ENCODE measurements around the gene GALNT18.
"Not testable (repeated sequence)": the region's sequence is repeated elsewhere in the genome, so short reads cannot be mapped to it uniquely, and the experiment has no call there.

Gene GALNT18

GRCh38 chr11:11380883-11381282, 240.9 kb downstream of the GALNT18 start:
- DNase-seq (ENCODE audit: low spot score): no peak

DNA sequence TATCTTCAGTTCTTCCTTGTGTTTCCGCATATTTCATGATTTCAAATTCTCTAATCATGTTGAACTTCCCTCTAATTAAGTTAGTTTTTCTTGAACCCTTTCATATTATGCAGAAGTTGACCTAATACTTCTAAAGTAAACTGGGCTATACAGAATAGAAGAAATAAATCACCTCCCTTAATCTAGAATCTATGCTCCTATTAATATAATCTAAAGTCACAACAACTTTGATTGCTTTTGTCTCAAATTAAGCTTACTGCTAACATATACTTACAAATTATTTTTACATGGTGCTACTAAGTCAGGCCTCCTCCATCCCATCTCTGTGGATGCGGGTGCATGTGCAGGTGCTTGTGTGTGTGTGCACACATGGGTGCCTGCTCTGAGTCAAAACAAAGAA, 241.5 kb downstream of the GALNT18 start:
- DNase-seq (ENCODE audit: low spot score): no peak

- no peak for DNase-seq (ENCODE audit: low spot score)
Observed at GRCh38 chr11:11379661-11380060, 242.1 kb downstream of the GALNT18 start.

- DNase-seq (ENCODE audit: low spot score): no peak
Observed at GRCh38 chr11:11378184-11378940, 243.4 kb downstream of the GALNT18 start.

- DNase-seq (ENCODE audit: low spot score): no peak
Observed at GRCh38 chr11:11374358-11375148, 247.3 kb downstream of the GALNT18 start.

DNA sequence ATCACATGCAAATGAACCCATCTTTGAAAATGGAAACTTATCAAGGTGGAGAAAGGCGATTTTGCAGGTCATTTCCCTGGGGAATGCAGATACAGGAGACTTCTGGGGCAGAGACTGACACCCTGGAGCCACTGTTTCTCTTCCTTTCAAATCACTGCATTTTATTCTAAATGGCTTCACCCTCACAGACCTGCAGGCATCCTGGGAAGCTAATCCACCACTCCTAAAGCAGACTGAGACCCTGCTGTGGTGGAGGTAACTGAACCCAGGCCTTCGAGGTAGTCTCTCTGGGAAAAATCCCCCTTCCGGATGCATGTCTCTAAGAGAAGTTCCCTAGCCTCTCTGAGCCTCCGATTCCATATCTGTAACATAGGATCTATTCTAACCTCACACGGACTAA, 247.9 kb downstream of the GALNT18 start:
- DNase-seq (ENCODE audit: low spot score): no peak

- DNase-seq (ENCODE audit: low spot score): no peak
Observed at GRCh38 chr11:11372461-11372860, 249.3 kb downstream of the GALNT18 start.

GRCh38 chr11:11370962-11371303, 250.9 kb downstream of the GALNT18 start:
- no peak for DNase-seq (ENCODE audit: low spot score)

DNA sequence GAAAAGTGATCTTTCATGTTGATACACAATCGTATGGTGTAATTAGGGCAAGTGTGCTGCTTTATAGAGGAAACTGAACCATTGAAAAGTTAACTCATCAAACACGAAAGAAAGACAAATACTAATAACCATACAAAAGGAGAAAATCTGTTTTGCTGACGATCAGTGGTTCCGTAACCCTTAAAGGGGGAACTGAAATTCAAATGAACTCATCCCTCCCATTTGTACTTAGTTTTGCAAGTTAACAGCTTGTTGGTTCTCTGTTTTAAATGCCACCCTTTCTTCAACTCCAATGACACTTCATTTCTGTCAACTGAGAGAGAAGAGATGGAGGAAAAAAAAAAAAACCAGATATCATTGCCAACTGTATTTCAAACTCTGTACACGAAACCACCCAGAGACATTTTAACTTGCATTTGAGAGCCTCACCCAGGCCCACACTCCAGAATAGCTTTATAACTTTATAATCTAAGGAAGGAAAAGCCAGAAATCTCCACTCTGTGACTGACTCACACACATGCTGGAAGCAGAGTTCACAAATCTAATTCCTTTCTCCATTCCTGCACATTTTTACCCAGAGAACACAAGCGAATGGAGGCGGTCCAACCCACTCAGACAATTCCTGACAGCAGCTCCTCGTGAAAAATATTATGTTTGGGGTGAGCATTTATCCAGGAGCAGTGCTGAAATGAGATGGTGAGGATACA, 251.4 kb downstream of the GALNT18 start:
- DNase-seq (ENCODE audit: low spot score): no peak

GRCh38 chr11:11366793-11367192, 255.0 kb downstream of the GALNT18 start:
- DNase-seq (ENCODE audit: low spot score): no peak

- DNase-seq (ENCODE audit: low spot score): no peak
Observed at GRCh38 chr11:11363674-11364073, 258.1 kb downstream of the GALNT18 start.

GRCh38 chr11:11359611-11360010, 262.2 kb downstream of the GALNT18 start:
- DNase-seq (ENCODE audit: low spot score): no peak

GRCh38 chr11:11356842-11357241, 265.0 kb downstream of the GALNT18 start:
- DNase-seq (ENCODE audit: low spot score): no peak

- not testable (repeated sequence) for DNase-seq (ENCODE audit: low spot score)
Observed at GRCh38 chr11:11352878-11353277, 268.9 kb downstream of the GALNT18 start, which contains the start of gene CSNK2A3. TSS of gene CSNK2A3 (minus strand) at chr11:11353250. CDS start at chr11:11353119, 131 bp downstream.

DNA sequence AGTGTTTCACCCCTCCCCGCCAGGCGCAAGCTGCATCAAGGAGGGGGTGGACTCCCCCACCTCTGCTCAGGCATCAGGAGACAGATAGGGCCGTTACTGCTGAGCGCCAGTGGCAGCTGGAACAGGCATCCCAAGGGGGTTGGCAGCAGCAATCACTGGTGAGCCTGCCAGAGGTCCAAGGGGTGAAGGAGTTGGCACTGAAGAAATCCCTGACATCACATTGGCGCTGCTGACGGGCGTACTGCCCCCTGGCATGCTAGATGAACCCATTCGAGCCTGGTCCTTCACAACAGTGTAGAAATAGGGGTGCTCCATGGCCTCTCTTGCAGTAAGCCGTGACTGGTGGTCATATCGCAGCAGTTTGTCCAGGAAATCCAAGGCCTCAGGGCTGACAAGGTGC, 270.0 kb downstream of the GALNT18 start:
- DNase-seq (ENCODE audit: low spot score): not testable (repeated sequence)

DNA sequence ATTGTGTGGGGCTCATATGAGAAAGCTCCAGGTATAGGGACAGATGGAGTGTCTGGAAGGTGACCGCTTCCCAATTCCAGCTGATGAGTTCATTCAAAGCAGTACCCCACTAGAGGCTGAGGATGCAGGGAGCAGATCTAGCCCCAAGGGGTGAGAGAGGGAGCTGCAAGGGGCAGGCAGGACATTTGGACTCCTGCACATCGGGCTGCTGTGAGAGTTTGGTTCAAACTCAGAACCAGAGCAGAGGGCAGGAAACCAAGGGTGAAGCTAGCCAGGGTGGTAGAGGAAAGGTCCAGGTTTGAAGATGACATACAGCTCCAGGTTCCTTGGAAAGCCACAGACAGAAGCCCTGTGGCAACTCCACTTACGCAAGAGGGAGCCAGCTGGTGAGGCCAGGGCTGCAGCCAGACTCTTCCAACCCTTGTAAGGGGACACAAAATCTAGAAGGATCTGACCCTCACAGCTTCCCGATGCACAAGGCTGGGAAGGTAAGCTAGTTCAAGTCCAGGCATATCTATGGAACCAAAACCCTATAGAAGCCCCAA, 270.7 kb downstream of the GALNT18 start:
- no peak for DNase-seq (ENCODE audit: low spot score)

- peak; percentile 16 for DNase-seq (ENCODE audit: low spot score)
Observed at GRCh38 chr11:11349870-11350337, 271.9 kb downstream of the GALNT18 start.

DNA sequence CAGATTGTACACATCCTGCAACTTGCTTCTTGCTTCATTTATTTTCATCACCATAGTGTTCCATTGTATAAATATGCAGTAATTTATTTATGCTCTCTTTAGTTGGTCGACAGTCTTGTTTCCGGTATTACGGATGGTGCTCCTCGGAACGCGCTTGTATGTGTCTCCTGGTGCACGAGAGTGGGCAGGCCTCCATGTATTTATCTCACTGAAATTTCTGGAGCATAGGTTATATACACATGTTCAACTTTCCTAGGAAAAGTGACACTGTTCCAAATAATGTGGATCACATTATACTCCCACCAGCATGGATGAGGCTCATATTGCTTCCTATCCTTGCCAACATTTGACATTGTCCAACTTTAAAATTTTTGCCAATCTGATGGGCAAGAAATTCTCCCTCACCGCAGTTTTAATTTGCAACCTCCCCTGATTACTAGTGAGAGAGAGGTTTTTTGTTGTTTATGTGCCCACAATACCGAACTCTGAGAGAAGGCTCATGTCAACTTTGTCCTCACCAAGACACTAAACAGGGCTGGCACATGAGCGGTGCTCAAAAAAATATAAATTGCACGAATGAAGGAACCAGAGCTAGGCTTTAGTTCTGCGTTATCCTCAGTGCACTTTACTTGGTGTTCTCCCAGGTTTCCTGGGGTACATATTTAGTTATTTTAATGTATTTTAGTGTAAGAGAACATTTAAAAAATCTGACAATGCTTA, 272.5 kb downstream of the GALNT18 start:
- no peak for DNase-seq (ENCODE audit: low spot score)

DNA sequence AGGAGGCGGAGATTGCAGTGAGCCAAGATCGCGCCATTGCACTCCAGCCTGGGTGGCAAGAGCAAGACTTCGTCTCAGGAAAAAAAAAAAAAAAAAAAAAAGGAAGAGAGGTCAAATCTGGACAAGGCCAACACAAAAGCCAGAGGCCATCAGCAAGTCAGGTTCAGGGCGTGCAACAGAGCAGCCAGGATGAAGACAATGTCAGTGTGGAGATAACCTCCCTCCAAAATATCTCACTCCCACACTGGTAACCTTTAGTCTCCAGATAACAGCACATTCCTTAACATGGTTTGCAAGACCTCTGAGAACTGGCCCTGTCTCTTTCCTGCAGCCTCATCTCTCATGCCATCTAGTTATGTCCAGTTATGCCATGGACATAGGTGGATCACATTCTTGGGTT, 273.5 kb downstream of the GALNT18 start:
- DNase-seq (ENCODE audit: low spot score): no peak

DNA sequence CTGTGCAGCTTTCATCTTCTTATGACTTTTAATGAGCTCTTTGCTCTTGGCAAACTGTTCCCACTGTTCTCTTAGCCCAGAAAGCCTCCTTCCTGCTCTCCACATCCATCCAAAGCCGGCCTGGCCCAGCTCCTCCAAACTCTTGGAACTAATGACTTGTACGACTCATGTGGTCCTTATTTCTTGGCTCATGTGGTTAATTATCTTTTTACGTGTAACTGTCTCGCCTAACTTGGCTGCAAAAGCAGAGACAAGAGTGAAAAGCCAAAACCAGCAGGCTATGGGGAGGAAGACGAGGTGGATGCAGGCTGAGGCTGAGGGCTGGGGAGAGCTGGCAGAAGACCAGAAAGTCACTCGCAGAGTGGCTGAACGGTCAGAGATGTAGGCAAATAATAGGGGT, 274.2 kb downstream of the GALNT18 start:
- DNase-seq (ENCODE audit: low spot score): no peak

DNA sequence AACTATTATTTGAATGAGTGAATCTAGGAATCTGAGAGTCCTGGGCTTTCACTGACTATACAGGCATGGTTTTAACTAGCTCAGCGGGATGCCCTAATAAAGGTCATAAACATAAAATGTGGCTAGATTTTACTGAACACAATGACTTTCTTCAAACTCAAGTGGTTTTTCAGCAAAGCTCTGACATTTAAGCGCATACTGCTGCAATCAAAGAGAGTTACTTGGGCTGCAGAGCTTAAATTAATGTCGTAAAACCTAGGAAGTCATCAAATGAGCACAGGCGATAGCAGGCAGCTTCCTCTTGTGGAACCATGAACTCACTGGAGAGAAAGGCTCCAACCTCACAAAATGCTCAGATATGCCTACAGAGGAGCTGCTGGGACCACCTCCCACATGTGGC, 275.5 kb downstream of the GALNT18 start:
- no peak for DNase-seq (ENCODE audit: low spot score)

GRCh38 chr11:11345099-11345498, 276.7 kb downstream of the GALNT18 start:
- DNase-seq (ENCODE audit: low spot score): no peak
